Neural cell (in vitro differentiated cells): Measurements from ENCODE around the gene ZDHHC20.

ENCODE experiments used
- EZH2 ChIP-seq: fragments of 200-600, 300-800 bp; shearing (Covaris generic), sonication (generic); IDR thresholded peaks from 2 replicates; pipeline ENCODE4 v1.6.1; 2014; ENCODE audit warnings: antibody characterized with exemption, low read length, borderline replicate concordance, mild to moderate bottlenecking; ENCODE audit not compliant: insufficient read depth, poor library complexity, severe bottlenecking
- POLR2AphosphoS5 ChIP-seq: IDR thresholded peaks from 2 replicates; pipeline ENCODE4 v1.6.1; 2012
- SMC3 ChIP-seq: fragments of 450-650 bp; conservative IDR thresholded peaks from 2 replicates; pipeline ENCODE4 v1.6.1; 2014; ENCODE audit warnings: antibody characterized with exemption, mild to moderate bottlenecking, moderate library complexity; ENCODE audit not compliant: poor library complexity
- TF ChIP-seq, protein P1 (sequence below): fragments of 450-650 bp; IDR thresholded peaks from 2 replicates; pipeline ENCODE4 v1.5.1; 2014; ENCODE audit warnings: antibody characterized with exemption, mild to moderate bottlenecking, moderate library complexity; ENCODE audit not compliant: poor library complexity, severe bottlenecking

- TF ChIP-seq, protein P1, sequence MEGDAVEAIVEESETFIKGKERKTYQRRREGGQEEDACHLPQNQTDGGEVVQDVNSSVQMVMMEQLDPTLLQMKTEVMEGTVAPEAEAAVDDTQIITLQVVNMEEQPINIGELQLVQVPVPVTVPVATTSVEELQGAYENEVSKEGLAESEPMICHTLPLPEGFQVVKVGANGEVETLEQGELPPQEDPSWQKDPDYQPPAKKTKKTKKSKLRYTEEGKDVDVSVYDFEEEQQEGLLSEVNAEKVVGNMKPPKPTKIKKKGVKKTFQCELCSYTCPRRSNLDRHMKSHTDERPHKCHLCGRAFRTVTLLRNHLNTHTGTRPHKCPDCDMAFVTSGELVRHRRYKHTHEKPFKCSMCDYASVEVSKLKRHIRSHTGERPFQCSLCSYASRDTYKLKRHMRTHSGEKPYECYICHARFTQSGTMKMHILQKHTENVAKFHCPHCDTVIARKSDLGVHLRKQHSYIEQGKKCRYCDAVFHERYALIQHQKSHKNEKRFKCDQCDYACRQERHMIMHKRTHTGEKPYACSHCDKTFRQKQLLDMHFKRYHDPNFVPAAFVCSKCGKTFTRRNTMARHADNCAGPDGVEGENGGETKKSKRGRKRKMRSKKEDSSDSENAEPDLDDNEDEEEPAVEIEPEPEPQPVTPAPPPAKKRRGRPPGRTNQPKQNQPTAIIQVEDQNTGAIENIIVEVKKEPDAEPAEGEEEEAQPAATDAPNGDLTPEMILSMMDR: no peak
- no peak for TF ChIP-seq POLR2AphosphoS5
- no peak for TF ChIP-seq SMC3
- TF ChIP-seq EZH2: no peak
These were observed 132.7 kb downstream of the ZDHHC20 start for GRCh38 chr13:21326155-21327031.
